K562 (cell line): ENCODE data around the gene NUP85. TPM values are rescaled to one million over a fixed set of nuclear protein-coding genes. Genes with fewer than 3 reads are reported as not detected.

ENCODE experiments used
- BCOR ChIP-seq: fragments of 450-650 bp; IDR thresholded peaks from 2 replicates; pipeline ENCODE4 v1.6.1; 2016
- CSDE1 ChIP-seq, 2 experiments: fragments of 450-650 bp; IDR thresholded peaks; 2 replicates each; pipeline ENCODE4 v1.6.1; 2016; ENCODE audit warnings: mild to moderate bottlenecking in 1 of 2
- FIP1L1 ChIP-seq: fragments of 200-400 bp; formaldehyde crosslinking; IDR thresholded peaks from 2 replicates; pipeline ENCODE4 v1.6.1; 2018; ENCODE audit warnings: mild to moderate bottlenecking, low read depth, low read length; ENCODE audit not compliant: poor library complexity, severe bottlenecking
- MEF2A ChIP-seq: IDR thresholded peaks from 2 replicates; pipeline ENCODE4 v1.6.1; 2011; ENCODE audit warnings: low read depth, mild to moderate bottlenecking, low read length, moderate library complexity; ENCODE audit not compliant: control insufficient read depth
- MYC ChIP-seq, 2 experiments: fragments of 250-450 bp in 1 of 2; sonication (Bioruptor Pico) in 1 of 2; IDR thresholded peaks; 2 replicates each; pipeline versions ENCODE4 v1.5.1 to v1.6.1; 2012 to 2021; ENCODE audit warnings: low read depth in 2 of 2, borderline replicate concordance in 1 of 2, improper control_type of control experiment in 1 of 2, low read length in 1 of 2, mild to moderate bottlenecking in 1 of 2, moderate library complexity in 1 of 2
- NRF1 ChIP-seq, 2 experiments: fragments of 450-650 bp; IDR thresholded peaks in 1 of 2; conservative IDR thresholded peaks in 1 of 2; 2 replicates each; pipeline ENCODE4 v1.6.1; 2014; ENCODE audit warnings: mild to moderate bottlenecking in 2 of 2
- POLR2B ChIP-seq: fragments of 450-650 bp; IDR thresholded peaks from 2 replicates; pipeline ENCODE4 v1.6.1; 2018; ENCODE audit warnings: low read depth; ENCODE audit not compliant: partially characterized antibody
- POLR2G ChIP-seq: fragments of 200-400 bp; formaldehyde crosslinking; IDR thresholded peaks from 2 replicates; pipeline ENCODE4 v1.6.1; 2017; ENCODE audit warnings: low read depth, mild to moderate bottlenecking, antibody characterized with exemption, low read length, moderate library complexity
- RBM15 ChIP-seq: fragments of 200-400 bp; formaldehyde crosslinking; IDR thresholded peaks from 2 replicates; pipeline ENCODE4 v1.6.1; 2018; ENCODE audit warnings: mild to moderate bottlenecking, low read length, moderate library complexity; ENCODE audit not compliant: insufficient read depth
- SMC3 ChIP-seq: conservative IDR thresholded peaks from 2 replicates; pipeline ENCODE4 v1.6.1; 2011; ENCODE audit warnings: low read depth, low read length, improper control_type of control experiment; ENCODE audit not compliant: insufficient read depth
- TRIM24 ChIP-seq, 2 experiments: fragments of 450-650 bp; IDR thresholded peaks; 2 replicates each; pipeline ENCODE4 v1.6.1; 2016
- ZFPM2 ChIP-seq: fragments of 250-450 bp; sonication (Bioruptor Pico); IDR thresholded peaks from 2 replicates; pipeline ENCODE4 v1.5.1; 2022; ENCODE audit warnings: mild to moderate bottlenecking
- polyA plus RNA-seq, 8 experiments: library from polyadenylated mRNA; depleted of rRNA in 4 of 8; stranded (reverse) in 5 of 8; unstranded in 3 of 8; fragments of >200 nt; fragmentation: Nextera tagmentation in 2 of 8; fragmentation: Illumina TruSeq in 1 of 8; extraction: Ambion mirVana in 2 of 8; extraction: Trizol in 1 of 8; gene quantifications; 2 replicates each; pipeline versions ENCODE4 v1.2.1 to v1.2.3, GENCODE V29; 2011 to 2014; ENCODE audit warnings: inconsistent platforms in 1 of 8, missing spikeins in 1 of 8
- total RNA-seq, 7 experiments: library from RNA; depleted of rRNA in 6 of 7; stranded (reverse); fragments of >200 nt in 6 of 7; fragmentation: Illumina TruSeq in 2 of 7; extraction: Trizol in 2 of 7; gene quantifications; 2 replicates each; pipeline versions ENCODE4 v1.2.1 to v1.2.3, GENCODE V29; 2011 to 2021; ENCODE audit warnings: low replicate concordance in 1 of 7
- TF ChIP-seq, protein P1 (sequence below): fragments of 450-650 bp; formaldehyde crosslinking; IDR thresholded peaks from 2 replicates; pipeline ENCODE4 v1.4.0; 2022; ENCODE audit warnings: missing genetic modification characterization
- TF ChIP-seq, protein P2 (sequence below), 2 experiments: fragments of 450-650 bp in 1 of 2; sonication (generic) in 1 of 2; formaldehyde crosslinking in 1 of 2; IDR thresholded peaks in 1 of 2; conservative IDR thresholded peaks in 1 of 2; 2 replicates each; pipeline versions ENCODE4 v1.6.1 to v1.8.1; 2016 to 2023; ENCODE audit warnings: mild to moderate bottlenecking in 2 of 2, moderate library complexity in 2 of 2, inconsistent platforms in 1 of 2, missing genetic modification reagents in 1 of 2
- TF ChIP-seq, protein P3 (sequence below): sonication (generic); formaldehyde crosslinking; IDR thresholded peaks from 2 replicates; pipeline ENCODE4 v1.9.0; 2022; ENCODE audit warnings: mild to moderate bottlenecking, missing genetic modification reagents
- TF ChIP-seq, protein P4 (sequence below): fragments of 450-650 bp; IDR thresholded peaks from 2 replicates; pipeline ENCODE4 v1.6.1; 2017; ENCODE audit warnings: antibody characterized with exemption, mild to moderate bottlenecking
- TF ChIP-seq, protein P5 (sequence below): fragments of 250-450 bp; sonication (Bioruptor Pico); IDR thresholded peaks from 2 replicates; pipeline ENCODE4 v1.4.0; 2020; ENCODE audit warnings: mild to moderate bottlenecking, moderate library complexity

Gene NUP85
- total and polyA plus RNA-seq, 9 of the 15 experiments (the other 6 are each of a cell fraction or from before 2014, with no cell fraction given) = 50.2 to 177 (median 110) TPM

DNA sequence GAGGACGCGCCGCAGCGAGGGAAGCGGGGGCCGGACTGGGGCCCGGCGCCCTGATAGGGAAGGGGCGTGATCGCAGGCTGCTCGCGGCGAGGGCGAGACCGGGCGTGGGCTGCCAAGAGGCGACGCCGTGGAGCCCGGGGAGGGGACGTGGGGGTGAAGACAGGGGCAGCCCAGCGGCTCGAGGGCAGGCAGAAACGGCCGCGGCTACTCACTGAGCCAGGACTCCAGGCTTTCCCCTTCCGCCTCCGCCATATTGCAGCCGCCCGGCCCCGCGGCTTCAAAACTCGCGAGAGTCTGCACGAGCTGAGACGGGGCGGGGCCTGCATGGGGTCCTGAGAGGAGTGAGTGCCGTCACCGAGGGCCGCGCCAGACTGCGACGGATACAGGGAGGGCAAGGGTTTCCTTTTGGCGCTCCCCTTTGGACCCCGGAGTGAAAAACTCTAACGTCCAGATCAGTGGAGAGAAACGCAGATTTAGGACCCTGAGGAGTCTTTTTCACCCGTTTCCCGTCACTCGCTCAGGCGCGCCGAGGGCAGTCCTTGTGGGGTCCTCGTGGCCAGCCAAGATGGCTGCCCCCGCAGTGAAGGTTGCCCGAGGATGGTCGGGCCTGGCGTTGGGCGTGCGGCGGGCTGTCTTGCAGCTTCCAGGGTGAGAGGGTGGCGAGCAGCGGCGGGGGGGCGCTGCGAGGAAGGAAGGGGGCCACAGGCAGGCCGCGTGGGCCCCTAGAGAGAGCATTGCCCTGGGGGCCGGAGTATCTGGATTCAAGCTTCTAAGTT lies 56.0 kb downstream of the NUP85 start, which contains the start of the genes GGA3 and MRPS7 (continued):
- TF ChIP-seq, protein P1, sequence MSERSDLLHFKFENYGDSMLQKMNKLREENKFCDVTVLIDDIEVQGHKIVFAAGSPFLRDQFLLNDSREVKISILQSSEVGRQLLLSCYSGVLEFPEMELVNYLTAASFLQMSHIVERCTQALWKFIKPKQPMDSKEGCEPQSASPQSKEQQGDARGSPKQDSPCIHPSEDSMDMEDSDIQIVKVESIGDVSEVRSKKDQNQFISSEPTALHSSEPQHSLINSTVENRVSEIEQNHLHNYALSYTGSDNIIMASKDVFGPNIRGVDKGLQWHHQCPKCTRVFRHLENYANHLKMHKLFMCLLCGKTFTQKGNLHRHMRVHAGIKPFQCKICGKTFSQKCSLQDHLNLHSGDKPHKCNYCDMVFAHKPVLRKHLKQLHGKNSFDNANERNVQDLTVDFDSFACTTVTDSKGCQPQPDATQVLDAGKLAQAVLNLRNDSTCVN (CRISPR knock-in tag) = peak; percentile 33; the same call in 1 of the 2 replicates
- no peak for TF ChIP-seq RBM15
- TF ChIP-seq CSDE1 (IDR thresholded peaks at IDR 0.05) = no peak
- TF ChIP-seq MYC (IDR thresholded peaks at IDR 0.05; ENCODE audit: low read depth, low read length) = peak; percentile 67
- peak; percentile 81; the same call in 1 of the 2 replicates for TF ChIP-seq MYC (CRISPR knock-in tag; IDR thresholded peaks at IDR 0.05; ENCODE audit: borderline replicate concordance, low read depth)
- TF ChIP-seq SMC3 = 0 out of 2 replicates have a peak, but pooled peaks have one; percentile 1
- TF ChIP-seq POLR2G = peak; percentile 97
- TF ChIP-seq NRF1 (conservative IDR thresholded peaks at IDR 0.05 in 1 of 2, IDR thresholded peaks at IDR 0.05 in 1 of 2) = peak; percentile 40 to 61; a peak in 3 of 4 replicates
- peak; percentile 78 for TF ChIP-seq POLR2B
- TF ChIP-seq, protein P2, sequence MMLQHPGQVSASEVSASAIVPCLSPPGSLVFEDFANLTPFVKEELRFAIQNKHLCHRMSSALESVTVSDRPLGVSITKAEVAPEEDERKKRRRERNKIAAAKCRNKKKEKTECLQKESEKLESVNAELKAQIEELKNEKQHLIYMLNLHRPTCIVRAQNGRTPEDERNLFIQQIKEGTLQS (IDR thresholded peaks at IDR 0.05) = peak; percentile 51
- TF ChIP-seq, protein P2 (CRISPR knock-in tag; conservative IDR thresholded peaks at IDR 0.05) = no peak; the same call in 1 of the 2 replicates
- TF ChIP-seq ZFPM2 (CRISPR knock-in tag) = peak; percentile 67; the same call in 1 of the 2 replicates
- TF ChIP-seq, protein P3, sequence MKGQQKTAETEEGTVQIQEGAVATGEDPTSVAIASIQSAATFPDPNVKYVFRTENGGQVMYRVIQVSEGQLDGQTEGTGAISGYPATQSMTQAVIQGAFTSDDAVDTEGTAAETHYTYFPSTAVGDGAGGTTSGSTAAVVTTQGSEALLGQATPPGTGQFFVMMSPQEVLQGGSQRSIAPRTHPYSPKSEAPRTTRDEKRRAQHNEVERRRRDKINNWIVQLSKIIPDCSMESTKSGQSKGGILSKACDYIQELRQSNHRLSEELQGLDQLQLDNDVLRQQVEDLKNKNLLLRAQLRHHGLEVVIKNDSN (CRISPR knock-in tag) = peak; percentile 60
- TF ChIP-seq, protein P4, sequence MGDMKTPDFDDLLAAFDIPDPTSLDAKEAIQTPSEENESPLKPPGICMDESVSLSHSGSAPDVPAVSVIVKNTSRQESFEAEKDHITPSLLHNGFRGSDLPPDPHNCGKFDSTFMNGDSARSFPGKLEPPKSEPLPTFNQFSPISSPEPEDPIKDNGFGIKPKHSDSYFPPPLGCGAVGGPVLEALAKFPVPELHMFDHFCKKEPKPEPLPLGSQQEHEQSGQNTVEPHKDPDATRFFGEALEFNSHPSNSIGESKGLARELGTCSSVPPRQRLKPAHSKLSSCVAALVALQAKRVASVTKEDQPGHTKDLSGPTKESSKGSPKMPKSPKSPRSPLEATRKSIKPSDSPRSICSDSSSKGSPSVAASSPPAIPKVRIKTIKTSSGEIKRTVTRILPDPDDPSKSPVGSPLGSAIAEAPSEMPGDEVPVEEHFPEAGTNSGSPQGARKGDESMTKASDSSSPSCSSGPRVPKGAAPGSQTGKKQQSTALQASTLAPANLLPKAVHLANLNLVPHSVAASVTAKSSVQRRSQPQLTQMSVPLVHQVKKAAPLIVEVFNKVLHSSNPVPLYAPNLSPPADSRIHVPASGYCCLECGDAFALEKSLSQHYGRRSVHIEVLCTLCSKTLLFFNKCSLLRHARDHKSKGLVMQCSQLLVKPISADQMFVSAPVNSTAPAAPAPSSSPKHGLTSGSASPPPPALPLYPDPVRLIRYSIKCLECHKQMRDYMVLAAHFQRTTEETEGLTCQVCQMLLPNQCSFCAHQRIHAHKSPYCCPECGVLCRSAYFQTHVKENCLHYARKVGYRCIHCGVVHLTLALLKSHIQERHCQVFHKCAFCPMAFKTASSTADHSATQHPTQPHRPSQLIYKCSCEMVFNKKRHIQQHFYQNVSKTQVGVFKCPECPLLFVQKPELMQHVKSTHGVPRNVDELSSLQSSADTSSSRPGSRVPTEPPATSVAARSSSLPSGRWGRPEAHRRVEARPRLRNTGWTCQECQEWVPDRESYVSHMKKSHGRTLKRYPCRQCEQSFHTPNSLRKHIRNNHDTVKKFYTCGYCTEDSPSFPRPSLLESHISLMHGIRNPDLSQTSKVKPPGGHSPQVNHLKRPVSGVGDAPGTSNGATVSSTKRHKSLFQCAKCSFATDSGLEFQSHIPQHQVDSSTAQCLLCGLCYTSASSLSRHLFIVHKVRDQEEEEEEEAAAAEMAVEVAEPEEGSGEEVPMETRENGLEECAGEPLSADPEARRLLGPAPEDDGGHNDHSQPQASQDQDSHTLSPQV = no peak
- TF ChIP-seq, protein P5, sequence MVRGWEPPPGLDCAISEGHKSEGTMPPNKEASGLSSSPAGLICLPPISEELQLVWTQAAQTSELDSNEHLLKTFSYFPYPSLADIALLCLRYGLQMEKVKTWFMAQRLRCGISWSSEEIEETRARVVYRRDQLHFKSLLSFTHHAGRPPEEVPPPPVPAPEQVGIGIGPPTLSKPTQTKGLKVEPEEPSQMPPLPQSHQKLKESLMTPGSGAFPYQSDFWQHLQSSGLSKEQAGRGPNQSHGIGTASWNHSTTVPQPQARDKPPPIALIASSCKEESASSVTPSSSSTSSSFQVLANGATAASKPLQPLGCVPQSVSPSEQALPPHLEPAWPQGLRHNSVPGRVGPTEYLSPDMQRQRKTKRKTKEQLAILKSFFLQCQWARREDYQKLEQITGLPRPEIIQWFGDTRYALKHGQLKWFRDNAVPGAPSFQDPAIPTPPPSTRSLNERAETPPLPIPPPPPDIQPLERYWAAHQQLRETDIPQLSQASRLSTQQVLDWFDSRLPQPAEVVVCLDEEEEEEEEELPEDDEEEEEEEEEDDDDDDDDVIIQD (CRISPR knock-in tag) = no peak
- peak; percentile 45 for TF ChIP-seq FIP1L1
- TF ChIP-seq BCOR = no peak; the same call in 1 of the 2 replicates
- no peak for TF ChIP-seq MEF2A
- TF ChIP-seq TRIM24 (IDR thresholded peaks at IDR 0.05) = no peak
